ENCODE data around the gene POMT1. TPM values are rescaled to one million over a fixed set of nuclear protein-coding genes. Genes with fewer than 3 reads are reported as not detected.

Gene POMT1
- total RNA-seq, 4 donors from 2014 or later, result 18.7 to 23.5 (median 19.7) TPM

GRCh38 chr9:131520503-131520902 lies 17.8 kb downstream of the POMT1 start:
- DNase-seq (ENCODE audit: low spot score) (no peak), ATAC-seq (ENCODE audit: low FRiP score) (no peak)
- TF ChIP-seq, protein P1, sequence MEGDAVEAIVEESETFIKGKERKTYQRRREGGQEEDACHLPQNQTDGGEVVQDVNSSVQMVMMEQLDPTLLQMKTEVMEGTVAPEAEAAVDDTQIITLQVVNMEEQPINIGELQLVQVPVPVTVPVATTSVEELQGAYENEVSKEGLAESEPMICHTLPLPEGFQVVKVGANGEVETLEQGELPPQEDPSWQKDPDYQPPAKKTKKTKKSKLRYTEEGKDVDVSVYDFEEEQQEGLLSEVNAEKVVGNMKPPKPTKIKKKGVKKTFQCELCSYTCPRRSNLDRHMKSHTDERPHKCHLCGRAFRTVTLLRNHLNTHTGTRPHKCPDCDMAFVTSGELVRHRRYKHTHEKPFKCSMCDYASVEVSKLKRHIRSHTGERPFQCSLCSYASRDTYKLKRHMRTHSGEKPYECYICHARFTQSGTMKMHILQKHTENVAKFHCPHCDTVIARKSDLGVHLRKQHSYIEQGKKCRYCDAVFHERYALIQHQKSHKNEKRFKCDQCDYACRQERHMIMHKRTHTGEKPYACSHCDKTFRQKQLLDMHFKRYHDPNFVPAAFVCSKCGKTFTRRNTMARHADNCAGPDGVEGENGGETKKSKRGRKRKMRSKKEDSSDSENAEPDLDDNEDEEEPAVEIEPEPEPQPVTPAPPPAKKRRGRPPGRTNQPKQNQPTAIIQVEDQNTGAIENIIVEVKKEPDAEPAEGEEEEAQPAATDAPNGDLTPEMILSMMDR (IDR thresholded peaks at IDR 0.05), result no peak

- no peak for ATAC-seq (ENCODE audit: low FRiP score)
- TF ChIP-seq, protein P1 (IDR thresholded peaks at IDR 0.05), result no peak
- DNase-seq (ENCODE audit: low spot score), result no peak
These were observed 18.5 kb downstream of the POMT1 start for GRCh38 chr9:131521203-131521602.

GRCh38 chr9:131521822-131522221 lies 19.1 kb downstream of the POMT1 start:
- TF ChIP-seq, protein P1 (IDR thresholded peaks at IDR 0.05), result no peak
- ATAC-seq (ENCODE audit: low FRiP score) (no peak), DNase-seq (ENCODE audit: low spot score) (no peak)

DNA sequence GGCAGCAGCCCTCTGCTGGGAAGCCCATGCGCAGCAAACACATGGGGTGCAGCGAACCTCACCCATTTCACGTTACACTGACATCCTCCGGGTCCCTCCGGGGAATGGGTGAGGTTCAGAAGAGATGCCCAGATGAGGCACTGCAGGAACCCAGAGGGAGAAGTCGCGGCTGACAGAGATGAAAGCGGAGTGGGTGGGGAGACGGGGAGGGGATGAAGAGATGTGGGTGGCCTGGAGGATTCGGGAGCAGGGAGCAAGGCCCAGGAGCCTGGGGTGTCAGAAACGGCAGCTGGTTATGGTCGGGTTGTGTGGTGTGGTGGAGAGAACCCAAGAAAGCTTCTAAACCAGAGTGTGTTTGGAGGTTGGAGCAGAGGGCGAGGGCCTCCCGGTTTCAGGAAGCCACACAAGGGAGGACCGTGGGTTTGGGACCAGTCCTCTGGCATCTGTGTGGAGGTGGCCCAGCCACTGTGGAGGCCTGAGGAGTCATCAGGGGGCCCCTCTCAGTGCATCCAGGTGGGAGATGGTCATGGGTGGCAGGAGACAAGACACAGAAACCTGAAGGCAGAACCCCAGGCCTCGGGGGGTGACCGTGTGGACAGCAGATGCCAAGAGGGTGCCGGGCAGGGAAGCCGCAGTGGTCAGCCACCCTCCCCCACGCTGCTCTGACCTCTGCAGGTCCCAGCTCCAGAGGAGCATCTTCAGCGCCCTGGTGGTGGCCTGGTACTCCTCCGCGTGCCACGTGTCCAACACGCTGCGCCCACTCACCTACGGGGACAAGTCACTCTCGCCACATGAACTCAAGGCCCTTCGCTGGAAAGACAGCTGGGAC lies 19.8 kb downstream of the POMT1 start:
- ATAC-seq (ENCODE audit: low FRiP score), result no peak
- TF ChIP-seq, protein P1 (IDR thresholded peaks at IDR 0.05), result no peak
- DNase-seq (ENCODE audit: low spot score), result no peak

- DNase-seq (ENCODE audit: low spot score) (no peak), ATAC-seq (ENCODE audit: low FRiP score) (no peak)
- TF ChIP-seq, protein P1 (IDR thresholded peaks at IDR 0.05), result no peak
These were observed 20.3 kb downstream of the POMT1 start for GRCh38 chr9:131523086-131523388.

- DNase-seq (ENCODE audit: low spot score) (no peak), ATAC-seq (ENCODE audit: low FRiP score) (no peak)
- TF ChIP-seq, protein P1 (IDR thresholded peaks at IDR 0.05), result no peak
These were observed 21.0 kb downstream of the POMT1 start for GRCh38 chr9:131523451-131524435.

All from omental fat pad (tissue), 4 donors.